ENCODE measurements around the gene NUP188.

GRCh38 chr9:128901379-128901778, 46.1 kb upstream of the NUP188 start:
- TF ChIP-seq EZH2 (IDR thresholded peaks at IDR 0.05; ENCODE audit: low read length) = no peak
- no peak for TF ChIP-seq CTCF (optimal IDR thresholded peaks at IDR 0.05 in 1 of 3, IDR thresholded peaks at IDR 0.05 in 1 of 3, conservative IDR thresholded peaks at IDR 0.05 in 1 of 3; ENCODE audit: extremely low read depth in 1 of 3, insufficient read depth in 2 of 3, low read length in 3 of 3)
